Heart right ventricle (tissue), 16 donors: ENCODE measurements around the gene PRPSAP2. TPM values are rescaled to one million over a fixed set of nuclear protein-coding genes. Genes with fewer than 3 reads are reported as not detected.
"Not testable (repeated sequence)": the region's sequence is repeated elsewhere in the genome, so short reads cannot be mapped to it uniquely, and the experiment has no call there.

ENCODE experiments used
- ATAC-seq, 8 donors: fragments of 200-7000 bp; cut with Tn5 transposase; one replicate each; pipeline ENCODE4 v1.9.1; 2020; ENCODE audit warnings: mild to moderate bottlenecking in 8 of 8, moderate library complexity in 8 of 8, moderate number of reproducible peaks in 1 of 8
- DNase-seq, 2 donors: peaks; one replicate each; pipeline ENCODE4 v3.0.0-alpha.2; 2020
- H3K27ac ChIP-seq, 10 donors: fragments of 200-600 bp; sonication (generic) in 2 of 10; one replicate each; pipeline versions ENCODE4 v1.5.0 to v1.8.0; 2020 to 2022; ENCODE audit warnings: mild to moderate bottlenecking in 3 of 10
- H3K27me3 ChIP-seq, 7 donors: fragments of 200-600 bp; one replicate each; pipeline ENCODE4 v1.8.0; 2021 to 2022; ENCODE audit warnings: mild to moderate bottlenecking in 2 of 7
- H3K36me3 ChIP-seq, 9 donors: fragments of 200-600 bp; sonication (generic) in 1 of 9; one replicate each; pipeline versions ENCODE4 v1.5.0 to v1.8.0; 2020 to 2022; ENCODE audit warnings: mild to moderate bottlenecking in 2 of 9
- H3K4me1 ChIP-seq, 9 donors: fragments of 200-600 bp; sonication (generic) in 1 of 9; one replicate each; pipeline versions ENCODE4 v1.5.0 to v1.8.0; 2020 to 2022; ENCODE audit warnings: mild to moderate bottlenecking in 4 of 9
- H3K4me3 ChIP-seq, 10 donors: fragments of 200-600 bp; sonication (generic) in 2 of 10; one replicate each; pipeline versions ENCODE4 v1.5.0 to v1.8.0; 2020 to 2022; ENCODE audit warnings: mild to moderate bottlenecking in 7 of 10, moderate library complexity in 2 of 10
- H3K9me3 ChIP-seq, 11 donors: fragments of 200-600 bp in 10 of 11; sonication (generic) in 2 of 11; one replicate each; pipeline versions ENCODE4 v1.5.0 to v1.8.0; 2013 to 2022; ENCODE audit warnings: mild to moderate bottlenecking in 2 of 11, control low read depth in 1 of 11, moderate library complexity in 1 of 11
- CTCF ChIP-seq, 9 donors: fragments of 200-600 bp; sonication (generic) in 2 of 9; IDR thresholded peaks; one replicate each; pipeline versions ENCODE4 v1.5.0 to v1.8.0; 2021 to 2022; ENCODE audit warnings: antibody characterized with exemption in 9 of 9, mild to moderate bottlenecking in 5 of 9, moderate library complexity in 1 of 9
- WGBS, 2 donors: extraction: QIAGEN DNeasy Blood & Tissue Kit; methylation state at CpG; one replicate each; pipeline ENCODE4 v1.1.7; 2013; ENCODE audit warnings: inconsistent platforms in 1 of 2; 5-methylcytosine and 5-hydroxymethylcytosine counted together
- intact Hi-C, 10 donors: fragments of 100-400 bp; cut with DNase I; formaldehyde crosslinking; loops; one replicate each; pipeline versions ENCODE4 v1.11.1 to v1.14.2; 2022
- polyA plus RNA-seq, 2 donors: library from polyadenylated mRNA; stranded (reverse); fragments of 200-250 nt; gene quantifications; one replicate each; pipeline ENCODE4 v1.2.3, GENCODE V29; 2013
- total RNA-seq, 10 donors: library from RNA; stranded (reverse); fragmentation: NEBNext Ultra II Directional in 3 of 10; extraction: Animal tissue kit (Norgen Biotek cat#: 25700) in 3 of 10; gene quantifications; one replicate each; pipeline versions ENCODE4 v1.2.1 to v1.2.4, GENCODE V29; 2021 to 2023
- donor health status: Arrhythmogenic right ventricular cardiomyopathy.
- donor health status: ischemic (EF 13 %, LVEDD 7.1; RV severe dilation, severe dysfunction).
- donor health status: healthy with polysubstance abuse.
- donor health status: DM: no; HTN: yes; CAD: no.
- donor health status: DM: no; HTN: no; CAD: no.
- donor health status: ischemic (EF 25% LVEDD 6.9; RV normal size, moderate dysfunction).
- donor health status: ischemic (EF 25% LVEDD 5.7; RV mildly dilated, moderate dysfunction).
- donor health status: healthy.
- donor health status: DM: yes; HTN: yes; CAD: no.
- donor health status: Ischemic cardiomyopathy.
- donor health status: ischemic (EF 35%, LVEDD 5.7; RV mildly dilated, moderate dysfunction).
- donor health status: nonischemic (EF 11% LVEDD 7.7; RV severe dilation, severe dysfunction).
- donor health status: DM: yes; HTN: yes; CAD: no.
- donor health status: PGD.
- donor health status: ischemic (EF 29% LVEDD 5.4; RV normal size, mild dysfunction).
- donor health status: nonischemic (EF 23%, LVEDD 6.1; RV moderate dilation, normal function).

Gene PRPSAP2
- total and polyA plus RNA-seq, 12 donors, result 12.8 to 23.2 (median 17.4) TPM

DNA sequence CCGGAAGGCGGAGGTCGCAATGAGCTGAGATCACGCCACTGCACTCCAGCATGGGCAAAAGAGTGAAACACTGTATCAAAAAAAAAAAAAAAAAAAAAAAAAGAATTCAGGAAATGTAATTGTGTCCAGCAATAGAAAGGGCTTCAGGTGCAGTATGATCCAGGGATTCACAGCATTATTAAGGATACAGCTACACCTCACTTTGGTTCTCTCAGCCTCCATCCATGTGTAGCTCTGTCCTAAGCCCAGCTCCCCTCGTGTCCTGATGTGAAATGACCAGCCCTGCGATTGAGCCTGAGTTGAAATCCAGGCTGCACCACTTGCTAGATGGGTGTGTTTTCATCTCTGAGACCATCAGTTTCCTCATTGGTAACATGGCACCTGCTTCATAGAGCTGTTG is 97.1 kb downstream of the PRPSAP2 start:
- no peak for DNase-seq
- WGBS, 2 donors, result 97% methylated on average over 6 of the region's 6 CpGs

GRCh38 chr17:18956021-18956420 is 98.1 kb downstream of the PRPSAP2 start:
- H3K27ac ChIP-seq, H3K4me1 ChIP-seq, H3K4me3 ChIP-seq, H3K9me3 ChIP-seq, H3K27me3 ChIP-seq, DNase-seq, H3K36me3 ChIP-seq, ATAC-seq, intact Hi-C loops: not testable (repeated sequence)
- WGBS, 2 donors, result 94 to 96% methylated on average over 6 of the region's 6 CpGs

More for the DNA sequence above, 97.1 kb downstream of the PRPSAP2 start:
- ATAC-seq, result no peak
- no peaks in the 10 kb centered on the region for H3K9me3 ChIP-seq
- H3K27ac ChIP-seq, result no peak overlapping the region
- no peaks in the 10 kb centered on the region for H3K36me3 ChIP-seq
- intact Hi-C loops, result no loop called here
- no peaks in the 10 kb centered on the region for H3K27me3 ChIP-seq
- no peak overlapping the region for H3K4me3 ChIP-seq
- H3K4me1 ChIP-seq, result peaks cover 0 to 13% (median 5%) of the 10 kb centered on the region in 9 donors
- TF ChIP-seq CTCF (IDR thresholded peaks at IDR 0.05), result no peak

DNA sequence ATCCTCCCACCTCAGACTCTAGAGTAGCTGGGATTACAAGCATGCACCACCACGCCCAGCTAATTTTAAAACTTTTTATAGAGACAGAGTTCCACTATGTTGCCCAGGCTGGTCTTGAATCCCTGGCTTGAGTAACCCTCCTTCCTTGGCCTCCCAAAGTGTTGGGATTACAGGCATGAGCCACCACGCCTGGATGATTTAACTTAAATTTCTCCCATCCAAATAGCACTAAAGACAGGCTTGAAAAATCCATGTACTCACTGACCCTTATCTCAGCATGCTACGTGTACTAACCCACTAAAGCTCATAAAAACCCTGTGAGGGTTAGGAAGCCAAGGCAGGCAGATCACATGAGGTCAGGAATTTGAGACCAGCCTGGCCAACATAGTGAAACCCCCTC is 98.7 kb downstream of the PRPSAP2 start:
- Histone ChIP-seq H3K27ac (no peak overlapping the region), H3K27me3 (no peaks in the 10 kb centered on the region), H3K36me3 (no peaks in the 10 kb centered on the region), H3K4me3 (no peak overlapping the region), H3K4me1 (peaks cover 0 to 6% (median 0%) of the 10 kb centered on the region in 9 donors), H3K9me3 (no peaks in the 10 kb centered on the region)
- DNase-seq (no peak), ATAC-seq (no peak)
- TF ChIP-seq CTCF (IDR thresholded peaks at IDR 0.05), result no peak
- 90 to 93% methylated on average over 3 of the region's 3 CpGs for WGBS, 2 donors
- intact Hi-C loops, result no loop called here

- no peak for TF ChIP-seq CTCF (IDR thresholded peaks at IDR 0.05)
- Histone ChIP-seq H3K27ac (no peak overlapping the region), H3K36me3 (no peaks in the 10 kb centered on the region), H3K4me3 (no peak overlapping the region), H3K4me1 (peaks cover 0 to 6% (median 0%) of the 10 kb centered on the region in 9 donors), H3K27me3 (no peaks in the 10 kb centered on the region), H3K9me3 (no peaks in the 10 kb centered on the region)
- ATAC-seq (no peak), DNase-seq (no peak)
- intact Hi-C loops, result no loop called here
- 88 to 90% methylated on average over 4 of the region's 4 CpGs for WGBS, 2 donors
These were observed 99.9 kb downstream of the PRPSAP2 start for GRCh38 chr17:18957831-18958230.

DNA sequence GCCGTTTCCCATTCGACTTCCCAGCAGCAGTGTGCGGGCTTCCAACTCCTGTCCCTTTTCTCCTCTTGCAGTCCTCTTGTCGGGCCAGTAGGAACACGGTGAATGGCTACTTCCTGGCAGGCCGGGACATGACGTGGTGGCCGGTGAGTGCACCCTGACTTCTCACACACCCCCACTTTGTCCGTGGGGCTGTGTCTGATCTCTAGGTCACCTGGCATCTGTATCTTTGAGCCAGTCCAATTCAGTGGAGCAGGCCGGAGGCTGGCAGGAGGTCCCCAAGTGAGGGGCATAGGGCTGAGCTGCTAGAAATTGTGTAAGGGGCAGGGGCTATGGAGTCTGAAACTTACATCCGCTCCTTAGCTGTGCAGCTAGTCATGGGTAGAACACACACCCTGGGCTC is 100.7 kb downstream of the PRPSAP2 start:
- no peak overlapping the region for H3K27ac ChIP-seq
- H3K27me3 ChIP-seq, result no peaks in the 10 kb centered on the region
- 85 to 89% methylated on average over 11 of the region's 11 CpGs for WGBS, 2 donors
- H3K36me3 ChIP-seq, result no peaks in the 10 kb centered on the region
- DNase-seq (no peak), ATAC-seq (no peak)
- H3K9me3 ChIP-seq, result no peaks in the 10 kb centered on the region
- intact Hi-C loops, result no loop called here
- H3K4me3 ChIP-seq, result no peak overlapping the region
- no peak for TF ChIP-seq CTCF (IDR thresholded peaks at IDR 0.05)
- peaks cover 0 to 6% (median 0%) of the 10 kb centered on the region in 9 donors for H3K4me1 ChIP-seq
